Endothelial cell of umbilical vein (primary cell): ENCODE results near the gene ULBP2. TPM values are rescaled to one million over a fixed set of nuclear protein-coding genes. Genes with fewer than 3 reads are reported as not detected.

ENCODE experiments used
- BruUV-seq: library from RNA; stranded (reverse); fragments of 400-500 nt; replicated peaks from 2 replicates; lab custom pipeline; 2021; lab: Mats Ljungman, UMichigan
- CTCF ChIA-PET: fragments of 300-600, 350-600 bp; sonication (Branson Sonifier 250); formaldehyde crosslinking; loops from one replicate; lab custom pipeline; 2021; ENCODE audit warnings: antibody characterized with exemption, inconsistent platforms; lab: Charles Lee
- POLR2A ChIA-PET: fragments of 300-600, 350-600 bp; sonication (Branson Sonifier 250); formaldehyde crosslinking; loops from one replicate; lab custom pipeline; 2021; ENCODE audit warnings: antibody characterized with exemption, inconsistent platforms; lab: Charles Lee
- DNase-seq: peaks from one replicate; pipeline ENCODE4 v3.0.0-alpha.2; 2011; ENCODE audit warnings: low read depth, low spot score
- FAIRE-seq: peaks from 2 replicates; lab custom pipeline; 2011; peaks lifted over from hg19 to GRCh38; lab: Jason Lieb, UNC
- H2AFZ ChIP-seq: 2 replicates; pipeline ENCODE4 v1.6.0; 2012; ENCODE audit warnings: low read depth, low read length, control low read depth, inconsistent platforms
- H3K27ac ChIP-seq: 2 replicates; pipeline ENCODE4 v1.5.1; 2011; ENCODE audit warnings: low read depth, mild to moderate bottlenecking, control low read depth, low read length, moderate library complexity; ENCODE audit not compliant: insufficient read depth
- H3K27me3 ChIP-seq, 2 experiments: 2 replicates each; pipeline versions ENCODE4 v1.6.0 to v1.6.1; 2011; ENCODE audit warnings: low read length in 2 of 2, mixed read lengths in 1 of 2; ENCODE audit not compliant: control insufficient read depth in 2 of 2, insufficient read depth in 2 of 2
- H3K36me3 ChIP-seq, 2 experiments: 2 replicates in 1 of 2; 3 replicates in 1 of 2; pipeline ENCODE4 v1.5.1; 2011; ENCODE audit warnings: low read length in 2 of 2, mild to moderate bottlenecking in 1 of 2, moderate library complexity in 1 of 2; ENCODE audit not compliant: control insufficient read depth in 2 of 2, insufficient read depth in 2 of 2; ENCODE audit errors: extremely low read depth in 1 of 2
- H3K4me1 ChIP-seq: 3 replicates; pipeline ENCODE4 v1.5.1; 2011; ENCODE audit warnings: mild to moderate bottlenecking, low read length; ENCODE audit not compliant: control insufficient read depth, insufficient read depth; ENCODE audit errors: extremely low read depth
- H3K4me2 ChIP-seq: 2 replicates; pipeline ENCODE4 v1.6.1; 2011; ENCODE audit warnings: low read length, control low read depth, mixed read lengths; ENCODE audit not compliant: insufficient read depth
- H3K4me3 ChIP-seq, 3 experiments: fragments of 200-600 bp in 1 of 3; sonication (generic), shearing (Covaris generic) in 1 of 3; replicated peaks in 1 of 3; 2 replicates each; pipeline ENCODE4 v1.5.1; 2011 to 2016; ENCODE audit warnings: control low read depth in 3 of 3, low read length in 3 of 3, mild to moderate bottlenecking in 2 of 3, inconsistent platforms in 1 of 3, low read depth in 1 of 3, moderate library complexity in 1 of 3; ENCODE audit not compliant: insufficient read depth in 1 of 3
- H3K79me2 ChIP-seq: 2 replicates; pipeline ENCODE4 v1.6.0; 2012; ENCODE audit warnings: low read length, inconsistent platforms; ENCODE audit not compliant: control insufficient read depth, insufficient read depth
- H3K9ac ChIP-seq: replicated peaks from 2 replicates; pipeline ENCODE3; 2011; ENCODE audit warnings: low read length, control low read depth; ENCODE audit not compliant: insufficient read depth; ENCODE audit errors: extremely low read depth
- H3K9me1 ChIP-seq: replicated peaks from 3 replicates; pipeline ENCODE4 v1.6.0; 2011; ENCODE audit warnings: mild to moderate bottlenecking, low read length; ENCODE audit not compliant: control insufficient read depth, insufficient read depth; ENCODE audit errors: extremely low read depth
- H3K9me3 ChIP-seq: replicated peaks from 2 replicates; pipeline ENCODE4 v1.5.1; 2012; ENCODE audit warnings: low read length, inconsistent platforms; ENCODE audit not compliant: control insufficient read depth, insufficient read depth
- H4K20me1 ChIP-seq: replicated peaks from 2 replicates; pipeline ENCODE3; 2011; ENCODE audit warnings: mild to moderate bottlenecking, low read length; ENCODE audit not compliant: control insufficient read depth, insufficient read depth; ENCODE audit errors: extremely low read depth
- EZH2 ChIP-seq: IDR thresholded peaks from 2 replicates; pipeline ENCODE4 v1.6.1; 2012; ENCODE audit warnings: borderline replicate concordance, low read depth, mild to moderate bottlenecking, moderate library complexity, low read length, inconsistent platforms; ENCODE audit not compliant: severe bottlenecking
- FOS ChIP-seq: IDR thresholded peaks from 2 replicates; pipeline ENCODE4 v1.6.1; 2011; ENCODE audit warnings: mild to moderate bottlenecking, low read length, moderate library complexity, borderline replicate concordance; ENCODE audit not compliant: insufficient read depth
- GATA2 ChIP-seq: IDR thresholded peaks from 2 replicates; pipeline ENCODE4 v1.7.0; 2011; ENCODE audit warnings: low read depth, mild to moderate bottlenecking, moderate library complexity, mixed read lengths, low read length; ENCODE audit not compliant: insufficient read length, insufficient read depth
- JUN ChIP-seq: IDR thresholded peaks from 2 replicates; pipeline ENCODE4 v1.6.1; 2011; ENCODE audit warnings: borderline replicate concordance, low read depth; ENCODE audit not compliant: insufficient read length, insufficient read depth
- MYC ChIP-seq: IDR thresholded peaks from one replicate; pipeline ENCODE4 v1.6.1; 2011; ENCODE audit warnings: mild to moderate bottlenecking, low read depth, low read length
- POLR2A ChIP-seq: IDR thresholded peaks from 2 replicates; pipeline ENCODE4 v1.6.1; 2012; ENCODE audit warnings: low read depth, mild to moderate bottlenecking, control low read depth, low read length
- POLR2AphosphoS5 ChIP-seq: IDR thresholded peaks from 2 replicates; pipeline ENCODE4 v1.6.1; 2012; ENCODE audit warnings: low read depth, mild to moderate bottlenecking, control low read depth, low read length, moderate library complexity; ENCODE audit not compliant: insufficient read depth
- dilution Hi-C: fragments of 300-500 bp; cut with MboI; formaldehyde crosslinking; loops from one replicate; pipeline ENCODE4 v1.15.0; 2019; ENCODE audit warnings: low sequenced_read_pairs; ENCODE audit not compliant: extremely low pct_ligation_motif_present
- intact Hi-C: fragments of 100-400 bp; cut with micrococcal nuclease; formaldehyde crosslinking; loops from one replicate; pipeline ENCODE4 v1.10.0; 2022
- polyA plus RNA-seq, 4 experiments: library from polyadenylated mRNA; depleted of rRNA in 3 of 4; stranded (reverse) in 3 of 4; unstranded in 1 of 4; fragments of >200 nt; gene quantifications; 2 replicates each; pipeline versions ENCODE4 v1.2.1 to v1.2.3, GENCODE V29; 2011 to 2012; ENCODE audit warnings: missing spikeins in 1 of 4
- total RNA-seq: library from RNA; stranded (reverse); gene quantifications from 2 replicates; pipeline ENCODE4 v1.2.3, GENCODE V29; 2021
- TF ChIP-seq, protein P1 (sequence below): IDR thresholded peaks from 2 replicates; pipeline ENCODE4 v1.6.1; 2011; ENCODE audit not compliant: insufficient read depth, insufficient read length
- TF ChIP-seq, protein P2 (sequence below), 2 donors: IDR thresholded peaks; 1 replicate in 1 of 2; 2 replicates in 1 of 2; pipeline ENCODE4 v1.5.1; 2011; ENCODE audit warnings: low read length in 2 of 2, mild to moderate bottlenecking in 2 of 2, moderate library complexity in 2 of 2, control low read depth in 1 of 2, inconsistent platforms in 1 of 2, low read depth in 1 of 2; ENCODE audit not compliant: insufficient read depth in 1 of 2; ENCODE audit errors: extremely low read depth in 1 of 2

Gene ULBP2
- total and polyA plus RNA-seq, 2 donors (not counting 3 experiments of a cell fraction or from before 2014, with no cell fraction given), result 7.0 to 22.8 TPM

DNA sequence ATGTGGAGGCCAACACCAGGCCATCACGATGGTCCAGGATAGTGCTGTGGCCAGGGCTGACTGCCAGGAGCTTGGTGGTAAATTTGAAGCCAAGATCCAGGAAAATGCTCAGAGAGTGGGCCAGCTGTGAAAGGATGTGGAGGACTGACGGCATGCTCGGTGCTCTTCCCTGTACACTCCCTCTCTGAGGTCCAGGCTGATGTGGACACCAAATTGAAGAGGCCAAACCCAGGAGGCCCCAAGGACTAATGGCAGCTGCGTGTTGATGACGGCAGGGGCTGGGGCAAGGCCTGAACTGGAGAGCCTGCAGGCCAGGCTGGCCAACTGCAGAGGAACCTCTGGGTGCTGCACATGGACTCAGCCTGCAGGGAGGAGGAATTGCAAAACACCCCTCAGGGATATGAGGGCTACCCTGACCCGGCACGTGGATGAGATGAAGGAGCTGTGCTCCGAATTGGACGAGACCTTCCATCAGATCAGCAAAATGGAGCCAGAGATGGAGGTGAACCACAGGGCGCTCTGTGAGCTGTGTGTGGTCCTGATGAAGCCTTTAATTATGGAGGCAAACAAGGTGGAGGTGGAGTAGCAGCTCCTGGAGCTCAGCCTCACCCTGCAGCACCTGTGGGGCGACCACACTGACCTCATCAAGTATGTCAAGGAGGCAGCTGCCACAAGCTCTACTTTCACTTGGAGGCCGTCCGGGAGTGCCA is 37.0 kb upstream of the ULBP2 start:
- no peaks in the 10 kb centered on the region for H3K9me1 ChIP-seq
- DNase-seq, result no peak
- intact Hi-C loops, result no loop called here
- H3K4me3 ChIP-seq, result no peak overlapping the region
- H4K20me1 ChIP-seq, result no peaks in the 10 kb centered on the region
- H3K9ac ChIP-seq, result no peak overlapping the region
- BruUV-seq, result no TSS peak
- H2AFZ ChIP-seq, result no peak overlapping the region
- no peak overlapping the region for H3K27ac ChIP-seq
- no peaks in the 10 kb centered on the region for H3K36me3 ChIP-seq
- CTCF ChIA-PET, result interaction anchor here (0.7 to 2.0 kb wide), 10 partner anchors 9 to 64 kb away, joined by 3 to 7 read pairs (median 4); partner anchors contain the start of gene RAET1G
- TF ChIP-seq MYC, result no peak
- no peak for TF ChIP-seq FOS
- TF ChIP-seq POLR2AphosphoS5, result no peak
- TF ChIP-seq, protein P1, sequence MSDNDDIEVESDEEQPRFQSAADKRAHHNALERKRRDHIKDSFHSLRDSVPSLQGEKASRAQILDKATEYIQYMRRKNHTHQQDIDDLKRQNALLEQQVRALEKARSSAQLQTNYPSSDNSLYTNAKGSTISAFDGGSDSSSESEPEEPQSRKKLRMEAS, result no peak
- no peak for TF ChIP-seq JUN
- TF ChIP-seq, protein P2, sequence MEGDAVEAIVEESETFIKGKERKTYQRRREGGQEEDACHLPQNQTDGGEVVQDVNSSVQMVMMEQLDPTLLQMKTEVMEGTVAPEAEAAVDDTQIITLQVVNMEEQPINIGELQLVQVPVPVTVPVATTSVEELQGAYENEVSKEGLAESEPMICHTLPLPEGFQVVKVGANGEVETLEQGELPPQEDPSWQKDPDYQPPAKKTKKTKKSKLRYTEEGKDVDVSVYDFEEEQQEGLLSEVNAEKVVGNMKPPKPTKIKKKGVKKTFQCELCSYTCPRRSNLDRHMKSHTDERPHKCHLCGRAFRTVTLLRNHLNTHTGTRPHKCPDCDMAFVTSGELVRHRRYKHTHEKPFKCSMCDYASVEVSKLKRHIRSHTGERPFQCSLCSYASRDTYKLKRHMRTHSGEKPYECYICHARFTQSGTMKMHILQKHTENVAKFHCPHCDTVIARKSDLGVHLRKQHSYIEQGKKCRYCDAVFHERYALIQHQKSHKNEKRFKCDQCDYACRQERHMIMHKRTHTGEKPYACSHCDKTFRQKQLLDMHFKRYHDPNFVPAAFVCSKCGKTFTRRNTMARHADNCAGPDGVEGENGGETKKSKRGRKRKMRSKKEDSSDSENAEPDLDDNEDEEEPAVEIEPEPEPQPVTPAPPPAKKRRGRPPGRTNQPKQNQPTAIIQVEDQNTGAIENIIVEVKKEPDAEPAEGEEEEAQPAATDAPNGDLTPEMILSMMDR (IDR thresholded peaks at IDR 0.05; ENCODE audit: extremely low read depth in 1 of 2, insufficient read depth in 1 of 2, low read depth in 1 of 2, low read length in 2 of 2), result no peak
- no peak for TF ChIP-seq POLR2A
- no peak for TF ChIP-seq GATA2
- TF ChIP-seq EZH2, result no peak
- no peaks in the 10 kb centered on the region for H3K79me2 ChIP-seq
- peaks cover 4 to 15% of the 10 kb centered on the region in 2 experiments for H3K27me3 ChIP-seq
- no peaks in the 10 kb centered on the region for H3K4me1 ChIP-seq
- H3K4me2 ChIP-seq, result no peak overlapping the region
- POLR2A ChIA-PET, result no interaction called here
- no peaks in the 10 kb centered on the region for H3K9me3 ChIP-seq
- FAIRE-seq, result no peak
- dilution Hi-C loops, result no loop called here
